GM21717 (cell line): ENCODE results near the gene APCDD1L.
"Not testable (repeated sequence)": the region's sequence is repeated elsewhere in the genome, so short reads cannot be mapped to it uniquely, and the experiment has no call there.

Source experiments
- ATAC-seq: cut with Tn5 transposase; IDR thresholded peaks from one replicate; pipeline ENCODE4 v1.9.1; 2021; ENCODE audit warnings: mild to moderate bottlenecking, moderate library complexity; ENCODE audit not compliant: unreplicated experiment

APCDD1L gene

GRCh38 chr20:58545565-58546415 lies 30.6 kb upstream of the APCDD1L start:
- ATAC-seq: no peak

GRCh38 chr20:58544891-58545290 lies 29.7 kb upstream of the APCDD1L start:
- no peak for ATAC-seq

GRCh38 chr20:58544286-58544685 lies 29.1 kb upstream of the APCDD1L start:
- no peak for ATAC-seq

GRCh38 chr20:58543274-58543673 lies 28.1 kb upstream of the APCDD1L start:
- no peak for ATAC-seq

- no peak for ATAC-seq
These were observed 27.4 kb upstream of the APCDD1L start for GRCh38 chr20:58542411-58543095.

- not testable (repeated sequence) for ATAC-seq
These were observed 26.8 kb upstream of the APCDD1L start for GRCh38 chr20:58542034-58542410.

GRCh38 chr20:58538752-58539151 lies 23.6 kb upstream of the APCDD1L start:
- ATAC-seq: no peak

- ATAC-seq: no peak
These were observed 22.6 kb upstream of the APCDD1L start for GRCh38 chr20:58537831-58538230.

GRCh38 chr20:58536289-58536688 lies 21.1 kb upstream of the APCDD1L start:
- no peak for ATAC-seq

GRCh38 chr20:58531657-58532056 lies 16.5 kb upstream of the APCDD1L start:
- ATAC-seq: no peak

GRCh38 chr20:58531063-58531462 lies 15.9 kb upstream of the APCDD1L start:
- ATAC-seq: no peak

- no peak for ATAC-seq
These were observed 13.2 kb upstream of the APCDD1L start for GRCh38 chr20:58528412-58528811.

GRCh38 chr20:58526411-58526810 lies 11.2 kb upstream of the APCDD1L start:
- no peak for ATAC-seq

- no peak for ATAC-seq
These were observed 9.6 kb upstream of the APCDD1L start for GRCh38 chr20:58524814-58525213.

GRCh38 chr20:58523971-58524315 lies 8.7 kb upstream of the APCDD1L start:
- ATAC-seq: no peak

- ATAC-seq: no peak
These were observed 8.1 kb upstream of the APCDD1L start for GRCh38 chr20:58523072-58523970.

- no peak for ATAC-seq
These were observed 7.5 kb upstream of the APCDD1L start for GRCh38 chr20:58522666-58523065.

GRCh38 chr20:58521763-58522162 lies 6.6 kb upstream of the APCDD1L start:
- no peak for ATAC-seq

- ATAC-seq: no peak
These were observed 4.9 kb upstream of the APCDD1L start for GRCh38 chr20:58519940-58520712.

- ATAC-seq: no peak
These were observed 3.8 kb upstream of the APCDD1L start for GRCh38 chr20:58518896-58519593.
